ENCODE results near the gene REG1A. TPM values are rescaled to one million over a fixed set of nuclear protein-coding genes. Genes with fewer than 3 reads are reported as not detected.

Gene REG1A, protein sequence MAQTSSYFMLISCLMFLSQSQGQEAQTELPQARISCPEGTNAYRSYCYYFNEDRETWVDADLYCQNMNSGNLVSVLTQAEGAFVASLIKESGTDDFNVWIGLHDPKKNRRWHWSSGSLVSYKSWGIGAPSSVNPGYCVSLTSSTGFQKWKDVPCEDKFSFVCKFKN
- total RNA-seq: not detected in 2 replicates
- polyA plus RNA-seq (2012): not detected

DNA sequence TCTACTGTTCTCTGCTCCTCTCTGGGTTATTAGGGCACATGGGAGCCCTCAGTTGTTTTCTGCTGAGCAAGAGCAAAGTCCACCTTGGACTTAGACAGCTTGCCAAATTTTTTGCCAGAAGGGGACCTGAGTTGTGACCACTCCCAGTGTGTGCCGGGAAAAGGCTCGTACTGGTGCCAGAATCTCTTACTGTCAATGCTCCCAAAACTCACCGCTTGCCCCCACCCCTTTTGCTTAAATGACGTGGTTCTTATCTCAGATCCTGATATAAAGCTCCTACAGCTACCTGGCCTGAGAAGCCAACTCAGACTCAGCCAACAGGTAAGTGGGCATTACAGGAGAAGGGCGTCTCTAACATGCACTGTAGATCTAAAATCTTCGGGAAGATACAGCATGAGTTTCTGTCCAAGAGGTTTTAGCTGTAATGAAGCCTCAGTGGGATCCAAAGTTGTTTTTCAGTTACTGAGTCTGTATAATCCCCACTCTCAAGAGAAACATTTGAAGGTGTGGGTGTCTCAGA, at the start of gene REG1A:
Gene REG1A (plus strand): TSS at position 295 of the 520 bp plus-strand sequence. CDS start 374 bp downstream, outside the sequence.
- DNase-seq (ENCODE audit: low read depth): no peak

DNA sequence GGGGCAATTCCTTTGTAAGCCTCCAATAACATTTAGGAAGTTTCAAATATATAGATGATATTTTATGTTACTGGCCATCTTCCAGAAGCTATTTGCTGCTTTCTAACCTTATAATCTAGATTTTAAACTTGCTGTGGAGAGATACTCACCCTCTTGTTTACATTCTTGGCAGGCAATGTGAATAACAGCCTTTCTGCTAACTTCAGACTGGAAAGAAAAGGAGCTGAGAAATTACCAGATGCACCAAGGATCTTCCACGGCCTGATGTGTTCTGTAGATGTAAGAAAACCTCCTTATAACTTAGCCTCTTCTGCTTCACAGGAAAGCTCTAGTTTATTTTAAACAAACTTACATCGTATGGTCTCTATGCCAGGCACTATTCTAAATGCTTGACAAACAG, 49.2 kb upstream of the REG1A start:
- DNase-seq (ENCODE audit: low read depth): no peak

DNA sequence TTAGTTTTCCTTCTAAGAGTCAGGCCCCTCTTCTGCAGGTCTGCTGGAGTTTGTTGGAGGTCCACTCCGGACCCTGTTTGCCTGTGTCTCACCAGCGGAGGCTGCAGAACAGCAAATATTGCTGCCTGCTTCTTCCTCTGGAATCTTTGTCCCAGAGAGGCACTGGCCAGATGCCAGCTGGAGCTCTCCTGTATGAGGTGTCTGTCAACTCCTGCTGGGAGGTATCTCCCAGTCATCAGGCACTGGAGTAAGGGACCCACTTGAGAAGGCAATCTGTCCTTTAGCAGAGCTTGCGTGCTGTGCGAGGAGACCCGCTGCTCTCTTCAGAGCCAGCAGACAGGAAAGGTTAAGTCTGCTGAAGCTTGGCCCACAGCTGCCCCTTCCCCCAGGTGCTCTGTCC, 37.3 kb upstream of the REG1A start:
- DNase-seq (ENCODE audit: low read depth): no peak

- DNase-seq (ENCODE audit: low read depth): no peak
These were observed 36.6 kb upstream of the REG1A start for GRCh38 chr2:79083597-79084251.

DNA sequence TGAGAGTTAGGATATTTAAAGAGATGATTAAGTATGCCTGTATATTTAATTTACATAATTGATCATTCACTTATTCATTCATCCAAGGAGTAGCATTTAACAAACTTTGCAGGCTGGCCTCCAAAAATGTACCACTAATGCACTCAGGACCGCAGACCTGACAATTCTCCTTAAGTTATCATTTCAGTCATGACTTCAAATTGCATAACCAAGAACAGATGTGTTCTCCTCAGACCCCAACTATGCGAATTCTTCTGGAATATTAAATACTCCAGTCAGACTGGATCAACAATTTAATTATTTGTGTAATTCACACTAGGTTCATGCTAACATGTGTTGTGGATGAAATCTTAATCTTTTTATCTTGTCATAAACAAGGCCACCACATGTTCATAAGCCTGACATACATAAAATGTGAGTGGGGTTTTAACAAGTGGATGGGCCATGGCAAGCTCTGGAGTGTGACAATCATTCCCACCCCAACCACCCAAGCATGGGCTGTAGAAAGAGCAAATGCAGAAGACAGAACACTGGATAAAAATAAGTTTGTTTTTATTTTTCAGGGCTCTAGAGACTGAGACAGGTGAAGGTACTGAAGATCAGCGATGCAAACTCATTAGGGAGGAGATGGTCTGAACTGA, 35.7 kb upstream of the REG1A start:
- no peak for DNase-seq (ENCODE audit: low read depth)

DNA sequence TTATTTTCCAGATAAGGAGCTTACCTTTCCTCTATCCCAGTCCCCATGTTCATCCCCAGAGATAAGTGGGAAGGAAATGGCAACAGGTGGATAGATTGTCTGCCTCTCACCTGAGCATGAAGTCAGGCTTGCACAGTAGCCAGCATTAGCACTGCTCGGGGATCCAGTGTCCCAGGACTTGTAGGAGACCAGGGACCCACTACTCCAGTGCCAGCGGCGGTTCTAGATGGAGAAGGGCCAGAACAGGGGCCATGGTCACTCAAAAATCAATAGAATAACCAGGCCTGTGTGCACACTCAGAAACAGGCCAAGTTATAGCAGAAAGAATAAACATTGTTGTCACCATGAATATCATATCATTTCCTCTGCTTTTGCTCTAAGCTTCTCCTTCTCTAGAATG, 34.9 kb upstream of the REG1A start:
- no peak for DNase-seq (ENCODE audit: low read depth)

DNA sequence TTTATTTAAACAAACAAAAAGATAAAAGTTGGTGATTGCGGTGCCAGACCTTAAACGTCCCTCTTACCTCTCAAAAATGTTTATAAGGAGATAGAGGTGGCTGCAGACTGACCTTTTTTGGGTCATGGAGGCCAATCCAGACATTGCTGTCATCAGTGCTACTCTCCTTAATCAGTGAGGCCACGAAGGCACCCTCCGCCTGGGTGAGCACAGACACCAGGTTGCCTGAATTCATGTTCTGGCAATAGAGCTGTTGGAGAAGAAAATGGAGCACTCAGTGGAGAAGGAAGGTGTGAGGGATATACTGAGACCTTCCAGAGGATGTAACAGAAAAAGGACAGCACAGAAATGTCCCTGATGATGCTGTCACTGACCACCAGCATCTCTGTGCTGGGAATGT, 34.0 kb upstream of the REG1A start:
- DNase-seq (ENCODE audit: low read depth): no peak

DNA sequence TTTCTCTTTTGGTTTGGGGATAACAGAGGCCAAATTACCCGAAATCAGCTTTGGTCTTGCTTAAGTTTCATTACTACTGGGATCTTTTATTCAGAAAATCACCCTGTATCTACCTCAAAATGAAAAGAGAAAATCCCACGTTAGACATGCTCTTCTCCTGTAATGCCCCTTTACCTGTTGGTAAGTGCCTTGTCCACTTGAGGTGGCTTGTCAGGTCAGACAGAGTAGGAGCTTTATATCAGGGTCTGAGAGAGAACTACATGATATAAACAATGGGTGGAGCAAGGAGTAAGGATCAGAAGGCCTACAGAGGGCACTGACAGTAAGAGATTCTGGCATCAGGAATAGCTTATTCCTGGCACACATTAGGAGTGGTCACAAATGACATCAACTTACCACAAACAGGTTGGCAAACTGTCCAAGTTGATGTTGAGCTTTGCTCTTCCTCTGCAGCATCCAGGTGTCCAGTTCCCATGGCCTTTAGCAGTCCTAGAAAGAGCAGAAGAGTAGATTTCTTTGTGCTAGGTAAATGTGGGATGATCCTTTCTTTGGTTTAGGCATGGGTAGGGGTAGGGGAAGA, 32.4 kb upstream of the REG1A start, which contains the start of gene REG1B:
Gene REG1B (minus strand): TSS at position 209 of the 580 bp plus-strand sequence. CDS start 381 bp downstream, outside the sequence.
- DNase-seq (ENCODE audit: low read depth): no peak

GRCh38 chr2:79090693-79091092, 29.6 kb upstream of the REG1A start:
- DNase-seq (ENCODE audit: low read depth): no peak

DNA sequence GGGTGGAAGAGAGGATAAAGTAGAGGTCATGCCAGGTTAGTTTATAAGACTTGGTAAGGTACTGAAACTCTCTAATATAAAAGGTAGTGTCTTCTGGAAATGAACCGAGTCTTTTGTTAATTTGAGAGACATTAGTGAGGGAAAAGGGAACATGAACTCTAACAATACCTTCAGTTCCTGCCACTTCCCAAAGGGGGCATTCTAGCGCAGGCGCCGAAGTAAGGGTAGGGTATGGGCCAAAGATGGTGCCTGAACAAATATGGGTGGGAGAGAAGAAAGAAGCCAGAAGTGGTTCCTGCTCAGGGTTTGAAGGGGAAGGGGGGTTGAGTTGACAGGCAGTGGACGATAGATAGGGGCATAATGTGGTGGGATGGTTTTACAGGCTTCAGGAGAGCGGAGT, 22.4 kb upstream of the REG1A start:
- DNase-seq (ENCODE audit: low read depth): no peak

DNA sequence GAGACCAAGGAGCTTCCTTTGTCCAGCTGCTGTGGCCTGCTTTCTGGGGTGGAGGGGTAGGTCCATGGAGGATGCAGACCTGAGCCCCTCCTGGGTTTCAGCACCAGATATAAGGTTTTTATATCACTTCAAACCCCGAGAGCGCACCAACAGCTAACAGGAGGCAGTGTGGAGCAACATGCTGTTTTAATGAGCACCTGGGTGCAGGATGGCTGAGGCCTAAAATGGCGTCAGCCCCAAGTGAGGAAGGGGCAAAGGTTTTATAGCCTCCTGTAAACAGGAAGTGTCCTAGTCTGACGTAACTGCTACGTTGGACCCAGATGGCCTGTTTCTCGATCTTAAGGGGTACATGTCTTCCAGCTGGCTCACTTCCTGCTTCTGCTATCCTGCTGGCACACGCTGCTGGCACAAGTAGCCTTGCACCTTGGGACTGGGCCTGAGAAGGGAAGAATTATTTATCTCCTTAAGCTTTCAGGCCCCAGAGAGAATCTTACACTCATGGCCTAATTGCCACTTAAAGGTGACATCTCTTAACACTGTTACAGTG, 21.1 kb upstream of the REG1A start:
- no peak for DNase-seq (ENCODE audit: low read depth)

- DNase-seq (ENCODE audit: low read depth): no peak
These were observed 20.0 kb upstream of the REG1A start for GRCh38 chr2:79100285-79100684.

DNA sequence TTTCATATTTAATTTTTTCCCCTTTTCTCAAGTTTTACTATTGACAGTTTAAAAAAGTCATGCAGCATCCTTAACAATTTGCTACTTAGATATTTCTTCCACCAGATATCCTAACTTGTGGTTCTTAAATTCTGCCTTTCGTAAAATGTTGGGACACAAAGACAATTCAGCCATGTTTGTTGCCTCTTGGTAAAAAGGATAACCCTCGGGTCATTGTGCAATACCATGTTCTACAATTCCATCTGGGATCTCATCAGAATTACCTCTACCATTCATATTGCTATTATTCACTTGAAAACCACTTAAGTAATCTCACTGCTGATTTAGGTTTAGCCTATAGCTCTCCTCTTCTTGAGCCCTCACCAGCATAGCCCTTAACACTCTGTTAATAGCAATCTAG, 19.3 kb upstream of the REG1A start:
- no peak for DNase-seq (ENCODE audit: low read depth)

DNA sequence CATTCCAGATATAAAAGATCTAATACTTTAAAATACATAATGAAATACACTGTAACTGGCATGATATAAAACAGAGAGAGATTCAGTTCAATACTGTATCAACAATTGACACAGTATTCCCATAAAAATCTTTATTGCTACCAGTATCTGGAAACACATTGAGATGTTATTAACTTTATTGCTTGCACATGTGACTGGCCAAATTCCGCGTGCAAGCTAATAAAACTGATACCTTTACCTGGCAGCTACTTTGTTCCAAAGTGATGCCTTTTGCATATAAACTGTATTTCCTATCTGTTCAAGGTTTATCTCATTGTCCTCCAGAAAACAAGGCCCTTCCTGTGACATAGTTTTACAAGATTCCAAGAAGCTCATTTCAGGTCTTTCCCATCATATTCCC, 17.1 kb upstream of the REG1A start:
- DNase-seq (ENCODE audit: low read depth): no peak

DNA sequence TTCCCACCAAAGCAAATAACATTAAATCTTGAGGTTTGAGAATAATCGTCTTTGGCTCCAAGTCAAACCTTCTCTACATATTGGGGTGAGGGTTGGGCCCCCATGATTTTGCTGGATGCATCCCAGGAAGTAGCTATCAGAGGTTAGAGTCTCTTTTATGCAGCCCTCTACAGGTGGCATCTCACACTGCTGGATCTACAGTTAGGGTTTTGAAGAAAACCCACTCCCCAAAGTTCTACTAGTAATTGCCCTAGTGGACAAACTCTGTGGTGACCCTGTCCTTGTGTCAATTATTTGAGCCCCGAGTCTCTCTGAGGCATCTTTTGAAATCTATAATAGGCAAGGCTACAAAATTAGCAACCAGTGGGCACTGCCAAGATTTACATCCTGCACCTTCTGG, 15.0 kb upstream of the REG1A start:
- no peak for DNase-seq (ENCODE audit: low read depth)

GRCh38 chr2:79112269-79112668, 8.0 kb upstream of the REG1A start:
- no peak for DNase-seq (ENCODE audit: low read depth)

DNA sequence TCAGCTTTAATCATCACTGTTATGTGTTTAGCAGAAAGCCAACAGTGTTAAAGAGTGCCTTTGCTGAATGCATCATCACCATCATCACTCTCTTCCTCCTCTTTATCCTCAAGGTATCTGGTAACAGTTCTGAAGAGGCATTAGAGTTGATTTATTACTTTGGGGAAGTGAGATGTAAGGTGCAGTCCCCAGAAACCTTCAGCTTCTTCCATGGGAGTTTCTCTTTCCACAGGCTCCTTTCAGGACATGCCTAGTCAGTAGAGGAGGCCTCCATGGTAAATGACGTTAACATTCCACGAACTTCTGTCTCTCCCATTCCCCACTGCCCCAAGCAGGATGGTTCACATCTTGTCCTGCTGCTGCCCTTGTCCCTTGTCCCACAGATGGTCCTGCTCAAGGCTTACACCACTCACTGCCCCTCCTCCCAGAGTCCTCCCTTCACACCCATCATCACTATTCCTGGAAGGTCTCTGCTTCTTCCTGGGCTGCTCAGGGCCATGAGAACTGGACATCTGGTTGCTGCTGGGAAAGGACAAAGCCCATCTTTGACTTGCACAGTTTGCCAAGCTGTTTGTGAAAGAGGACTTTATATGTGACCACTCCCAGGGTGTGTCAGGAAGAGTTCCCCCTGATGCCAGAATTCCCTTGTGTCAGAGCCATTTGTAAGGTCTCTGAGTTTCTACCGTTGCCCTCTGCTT, 5.3 kb upstream of the REG1A start:
- no peak for DNase-seq (ENCODE audit: low read depth)

DNA sequence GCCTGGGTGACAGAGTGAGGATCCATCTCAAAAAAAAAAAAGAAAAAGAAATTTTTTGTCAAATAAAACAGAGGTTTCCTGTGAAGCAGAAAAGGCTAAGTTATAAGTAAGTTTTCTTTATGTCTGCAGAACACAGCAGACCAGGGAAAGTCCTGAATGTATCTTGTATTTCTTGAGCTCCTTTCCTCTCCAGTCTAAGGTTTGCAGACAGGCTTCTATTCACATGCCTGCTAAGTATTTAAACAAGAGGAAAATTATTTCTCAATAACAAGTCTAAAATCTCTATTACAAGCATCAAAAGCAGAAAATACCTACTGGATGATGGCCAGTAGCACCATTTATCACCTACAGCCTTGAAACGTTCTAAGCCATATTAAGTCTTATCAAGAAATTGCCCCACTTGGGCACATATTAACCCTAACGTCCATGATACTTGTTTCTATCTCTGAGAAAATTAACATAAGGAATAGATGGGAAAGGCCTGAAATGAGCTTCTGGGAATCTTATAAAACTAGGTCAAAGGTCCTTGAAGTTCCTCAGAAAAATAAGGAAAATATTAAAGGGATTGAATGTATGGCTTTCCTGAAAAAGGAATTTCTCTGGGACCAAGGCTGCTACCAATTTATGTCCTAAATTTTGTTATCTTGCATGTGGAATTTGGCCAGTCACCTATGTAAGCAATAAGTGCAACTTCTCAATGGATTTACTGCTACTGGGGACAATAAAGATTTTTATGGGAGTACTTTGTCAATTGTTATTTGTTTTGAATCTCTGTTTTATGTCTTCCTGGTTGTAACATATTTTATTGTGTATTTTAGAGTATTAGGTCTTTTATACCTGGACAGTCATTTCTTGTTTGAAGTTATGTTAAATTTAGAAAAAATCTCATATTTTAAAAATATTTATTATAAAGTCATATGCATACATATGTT, 3.0 kb upstream of the REG1A start:
- DNase-seq (ENCODE audit: low read depth): no peak

DNA sequence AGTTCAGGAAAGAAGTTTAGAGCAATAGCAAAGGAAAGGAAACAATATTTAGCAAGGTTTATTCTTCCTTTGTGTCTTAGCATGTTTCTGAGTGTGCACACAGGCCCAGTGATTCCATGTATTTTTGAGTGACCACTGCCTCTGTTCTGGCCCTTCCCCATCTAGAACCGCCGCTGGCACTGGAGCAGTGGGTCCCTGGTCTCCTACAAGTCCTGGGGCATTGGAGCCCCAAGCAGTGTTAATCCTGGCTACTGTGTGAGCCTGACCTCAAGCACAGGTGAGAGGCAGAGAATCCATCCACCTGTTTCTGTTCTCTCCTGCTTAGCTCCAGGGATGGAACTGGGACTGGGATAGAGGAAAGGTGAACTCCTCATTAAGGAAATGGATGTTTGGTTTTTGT, 2.4 kb downstream of the REG1A start:
- DNase-seq (ENCODE audit: low read depth): no peak

All from myocyte (in vitro differentiated cells).